Trophoblast cell (in vitro differentiated cells and primary cell): ENCODE data around the gene RASSF1.

Source experiments
- DNase-seq, 2 donors: peaks; one replicate each; pipeline ENCODE4 v3.0.0-alpha.2; 2016
- H2AFZ ChIP-seq: 2 replicates; pipeline ENCODE4 v1.6.1; 2013; ENCODE audit warnings: low read length, moderate library complexity, mild to moderate bottlenecking; ENCODE audit not compliant: insufficient read depth, poor library complexity
- H2AK5ac ChIP-seq: 2 replicates; pipeline ENCODE4 v1.6.1; 2013; ENCODE audit warnings: mild to moderate bottlenecking, low read length
- H2BK120ac ChIP-seq: 2 replicates; pipeline ENCODE4 v1.6.1; 2013; ENCODE audit warnings: low read length, mild to moderate bottlenecking, moderate library complexity; ENCODE audit not compliant: insufficient read depth, poor library complexity
- H2BK12ac ChIP-seq: 2 replicates; pipeline ENCODE4 v1.6.1; 2013; ENCODE audit warnings: mild to moderate bottlenecking, low read length, moderate library complexity
- H2BK5ac ChIP-seq: 2 replicates; pipeline ENCODE4 v1.6.1; 2013; ENCODE audit warnings: low read length, low read depth, moderate library complexity, mild to moderate bottlenecking; ENCODE audit not compliant: poor library complexity
- H3K14ac ChIP-seq: 2 replicates; pipeline ENCODE4 v1.6.1; 2013; ENCODE audit warnings: mild to moderate bottlenecking, low read length
- H3K18ac ChIP-seq: 2 replicates; pipeline ENCODE4 v1.6.1; 2013; ENCODE audit warnings: mild to moderate bottlenecking, low read length
- H3K23ac ChIP-seq: 2 replicates; pipeline ENCODE4 v1.6.1; 2013; ENCODE audit warnings: low read length
- H3K27ac ChIP-seq: 2 replicates; pipeline ENCODE4 v1.5.1; 2013; ENCODE audit warnings: low read depth, mild to moderate bottlenecking, inconsistent platforms, low read length, moderate library complexity
- H3K27me3 ChIP-seq: 2 replicates; pipeline ENCODE4 v1.6.1; 2013; ENCODE audit warnings: inconsistent platforms, mild to moderate bottlenecking, low read length, moderate library complexity; ENCODE audit not compliant: insufficient read depth
- H3K36me3 ChIP-seq, 2 experiments: 1 replicate in 1 of 2; 2 replicates in 1 of 2; pipeline ENCODE4 v1.6.1; 2013; ENCODE audit warnings: low read length in 2 of 2, mild to moderate bottlenecking in 2 of 2, moderate library complexity in 1 of 2; ENCODE audit not compliant: insufficient read depth in 2 of 2, control insufficient read depth in 1 of 2
- H3K4ac ChIP-seq: 2 replicates; pipeline ENCODE4 v1.6.1; 2013; ENCODE audit warnings: low read depth, mild to moderate bottlenecking, low read length, moderate library complexity
- H3K4me1 ChIP-seq, 2 experiments: 1 replicate in 1 of 2; 2 replicates in 1 of 2; pipeline ENCODE4 v1.6.1; 2013; ENCODE audit warnings: low read length in 2 of 2, mild to moderate bottlenecking in 2 of 2, moderate library complexity in 1 of 2; ENCODE audit not compliant: insufficient read depth in 2 of 2, control insufficient read depth in 1 of 2
- H3K4me2 ChIP-seq: 2 replicates; pipeline ENCODE4 v1.6.1; 2013; ENCODE audit warnings: inconsistent platforms, mild to moderate bottlenecking, low read length, moderate library complexity
- H3K4me3 ChIP-seq: 2 replicates; pipeline ENCODE4 v1.5.1; 2013; ENCODE audit warnings: mild to moderate bottlenecking, low read depth, low read length, inconsistent platforms
- H3K79me1 ChIP-seq: one replicate; pipeline ENCODE4 v1.6.1; 2013; ENCODE audit warnings: low read length
- H3K79me2 ChIP-seq: 2 replicates; pipeline ENCODE4 v1.6.1; 2013; ENCODE audit warnings: low read length, mild to moderate bottlenecking; ENCODE audit not compliant: control insufficient read depth, insufficient read depth, poor library complexity
- H3K9ac ChIP-seq: 2 replicates; pipeline ENCODE4 v1.6.1; 2013; ENCODE audit warnings: mild to moderate bottlenecking, low read length
- H3K9me3 ChIP-seq: 2 replicates; pipeline ENCODE4 v1.6.1; 2013; ENCODE audit warnings: low read depth, mild to moderate bottlenecking, control low read depth, inconsistent platforms, low read length; ENCODE audit not compliant: insufficient read depth
- H4K12ac ChIP-seq: 2 replicates; pipeline ENCODE4 v1.6.1; 2013; ENCODE audit warnings: low read depth, mild to moderate bottlenecking, low read length, moderate library complexity
- H4K8ac ChIP-seq: 2 replicates; pipeline ENCODE4 v1.6.1; 2013; ENCODE audit warnings: low read depth, mild to moderate bottlenecking, low read length, moderate library complexity
- H4K91ac ChIP-seq: one replicate; pipeline ENCODE4 v1.6.1; 2013; ENCODE audit warnings: low read depth, mild to moderate bottlenecking, low read length, moderate library complexity
- WGBS: extraction: QIAGEN DNeasy Blood & Tissue Kit; methylation state at CpG from one replicate; pipeline ENCODE4 v1.1.7; 2013; ENCODE audit warnings: missing lambda C conversion rate; ENCODE audit not compliant: insufficient read length, insufficient coverage; ENCODE audit errors: extremely low coverage; 5-methylcytosine and 5-hydroxymethylcytosine counted together

Gene RASSF1

GRCh38 chr3:50345008-50345407 lies 4.4 kb upstream of the RASSF1 start:
- H2AFZ ChIP-seq, result no peak overlapping the region

DNA sequence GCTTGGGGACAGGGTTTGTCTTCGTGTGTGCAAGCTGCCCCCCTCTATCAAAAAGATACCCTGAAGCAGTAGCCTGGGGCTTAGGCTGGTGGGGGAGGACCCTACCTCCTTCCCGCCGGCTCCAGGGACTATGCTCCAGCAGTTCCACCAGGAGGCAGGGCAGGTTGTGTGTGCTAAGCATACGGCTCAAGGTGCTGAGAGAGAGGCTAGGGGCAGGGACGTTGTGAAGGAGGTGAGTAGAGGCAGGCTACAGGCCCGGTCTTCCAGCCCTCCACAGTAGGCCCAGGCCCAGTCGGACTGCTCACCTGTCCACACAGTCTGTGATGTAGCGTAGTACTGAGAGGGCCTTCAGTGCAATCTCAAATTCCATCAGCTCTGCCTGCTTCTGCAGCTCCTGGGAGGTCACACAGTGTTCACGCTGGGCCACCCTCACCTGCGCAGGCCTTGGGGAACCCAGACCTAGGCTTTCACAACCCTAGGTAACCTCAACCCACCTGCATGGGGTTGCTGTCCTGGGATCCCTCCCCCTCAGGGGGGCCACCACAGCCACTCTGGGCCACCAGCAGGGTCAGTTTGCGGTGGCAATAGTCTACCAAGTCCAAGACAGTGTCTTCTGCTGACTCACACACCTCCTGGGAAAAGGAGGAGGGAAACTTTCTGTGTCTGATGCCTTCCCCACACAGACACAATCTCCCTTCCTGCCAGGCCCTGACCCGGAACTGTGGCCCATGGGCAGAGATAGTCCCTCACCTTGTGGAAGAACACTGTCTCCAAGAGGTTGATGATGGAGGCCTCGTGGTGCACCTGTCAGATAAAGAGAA lies 2.4 kb upstream of the RASSF1 start:
- WGBS, result no CpG with 5 or more reads among the region's 13 CpGs
- H3K4me2 ChIP-seq, result no peak overlapping the region
- H3K79me1 ChIP-seq, result no peaks in the 10 kb centered on the region
- H3K4me3 ChIP-seq, result no peak overlapping the region
- no peak overlapping the region for H2AK5ac ChIP-seq
- H2BK120ac ChIP-seq, result no peak overlapping the region
- H3K27ac ChIP-seq, result no peak overlapping the region
- no peak overlapping the region for H2AFZ ChIP-seq
- H3K23ac ChIP-seq, result no peak overlapping the region
- H3K27me3 ChIP-seq, result peaks cover 31% of the 10 kb centered on the region
- no peak overlapping the region for H4K91ac ChIP-seq
- H2BK5ac ChIP-seq, result no peak overlapping the region
- no peak overlapping the region for H4K12ac ChIP-seq
- no peak overlapping the region for H4K8ac ChIP-seq
- H3K4ac ChIP-seq, result no peak overlapping the region
- H3K18ac ChIP-seq, result no peak overlapping the region
- DNase-seq, result peak in 1 of 2 donors; percentile 25
- H2BK12ac ChIP-seq, result no peak overlapping the region
- peaks cover 3 to 4% of the 10 kb centered on the region in 2 experiments for H3K36me3 ChIP-seq
- no peak overlapping the region for H3K9ac ChIP-seq
- H3K79me2 ChIP-seq, result no peaks in the 10 kb centered on the region
- H3K9me3 ChIP-seq, result peaks cover 7% of the 10 kb centered on the region
- peaks cover 14 to 17% of the 10 kb centered on the region in 2 experiments for H3K4me1 ChIP-seq
- no peak overlapping the region for H3K14ac ChIP-seq

More at GRCh38 chr3:50345008-50345407, 4.4 kb upstream of the RASSF1 start:
- Histone ChIP-seq H3K79me1 (no peaks in the 10 kb centered on the region), H3K4ac (no peak overlapping the region), H3K14ac (no peak overlapping the region), H3K9me3 (peaks cover 9% of the 10 kb centered on the region), H2AK5ac (no peak overlapping the region), H2BK12ac (no peak overlapping the region), H3K4me3 (no peak overlapping the region), H3K9ac (peak overlapping the region; percentile 11), H3K4me1 (peaks cover 18 to 22% of the 10 kb centered on the region in 2 experiments), H3K27ac (no peak overlapping the region), H3K4me2 (peak overlapping the region; percentile 82), H3K36me3 (peaks cover 12 to 13% of the 10 kb centered on the region in 2 experiments), H2BK120ac (no peak overlapping the region), H4K91ac (no peak overlapping the region), H3K27me3 (peaks cover 21% of the 10 kb centered on the region), H3K18ac (no peak overlapping the region), H4K8ac (no peak overlapping the region), H3K79me2 (no peaks in the 10 kb centered on the region), H4K12ac (no peak overlapping the region), H2BK5ac (no peak overlapping the region), H3K23ac (no peak overlapping the region)
- WGBS, result no CpG with 5 or more reads among the region's 8 CpGs
- DNase-seq, result no peak

GRCh38 chr3:50341996-50342650 lies 1.5 kb upstream of the RASSF1 start:
- no peak overlapping the region for H4K8ac ChIP-seq
- no peaks in the 10 kb centered on the region for H3K36me3 ChIP-seq
- H3K4ac ChIP-seq, result no peak overlapping the region
- H3K4me3 ChIP-seq, result no peak overlapping the region
- H2BK5ac ChIP-seq, result no peak overlapping the region
- H3K9me3 ChIP-seq, result peaks cover 6% of the 10 kb centered on the region
- no peak overlapping the region for H3K14ac ChIP-seq
- no peak for DNase-seq
- no CpG with 5 or more reads among the region's 13 CpGs for WGBS
- no peak overlapping the region for H2BK12ac ChIP-seq
- no peak overlapping the region for H4K91ac ChIP-seq
- H3K27ac ChIP-seq, result no peak overlapping the region
- H2AK5ac ChIP-seq, result no peak overlapping the region
- peaks cover 31% of the 10 kb centered on the region for H3K27me3 ChIP-seq
- H3K23ac ChIP-seq, result no peak overlapping the region
- no peak overlapping the region for H2BK120ac ChIP-seq
- no peak overlapping the region for H3K4me2 ChIP-seq
- H3K18ac ChIP-seq, result no peak overlapping the region
- H3K9ac ChIP-seq, result no peak overlapping the region
- peaks cover 4% of the 10 kb centered on the region for H3K79me2 ChIP-seq
- H4K12ac ChIP-seq, result no peak overlapping the region
- H2AFZ ChIP-seq, result no peak overlapping the region
- H3K4me1 ChIP-seq, result peaks cover 19 to 21% of the 10 kb centered on the region in 2 experiments
- peaks cover 5% of the 10 kb centered on the region for H3K79me1 ChIP-seq

GRCh38 chr3:50341537-50341936 lies 901 bp upstream of the RASSF1 start:
- no peak overlapping the region for H3K4ac ChIP-seq
- H3K27ac ChIP-seq, result no peak overlapping the region
- no peak overlapping the region for H3K14ac ChIP-seq
- H4K12ac ChIP-seq, result no peak overlapping the region
- H2BK5ac ChIP-seq, result no peak overlapping the region
- no peak overlapping the region for H3K4me2 ChIP-seq
- no peak overlapping the region for H2AK5ac ChIP-seq
- no peak overlapping the region for H3K9ac ChIP-seq
- H3K18ac ChIP-seq, result no peak overlapping the region
- H3K9me3 ChIP-seq, result peaks cover 6% of the 10 kb centered on the region
- peaks cover 9% of the 10 kb centered on the region for H3K79me2 ChIP-seq
- H3K4me3 ChIP-seq, result no peak overlapping the region
- H2AFZ ChIP-seq, result no peak overlapping the region
- H3K79me1 ChIP-seq, result peaks cover 11% of the 10 kb centered on the region
- H3K36me3 ChIP-seq, result no peaks in the 10 kb centered on the region
- no peak overlapping the region for H3K23ac ChIP-seq
- H3K27me3 ChIP-seq, result peaks cover 31% of the 10 kb centered on the region
- H4K91ac ChIP-seq, result no peak overlapping the region
- no peak for DNase-seq
- H2BK12ac ChIP-seq, result no peak overlapping the region
- WGBS, result no CpG with 5 or more reads among the region's 9 CpGs
- peaks cover 19 to 21% of the 10 kb centered on the region in 2 experiments for H3K4me1 ChIP-seq
- H2BK120ac ChIP-seq, result no peak overlapping the region
- H4K8ac ChIP-seq, result no peak overlapping the region
